Panc1 (cell line): ENCODE results near the gene HDAC6. TPM values are rescaled to one million over a fixed set of nuclear protein-coding genes. Genes with fewer than 3 reads are reported as not detected.

Source experiments
- ATAC-seq: fragments of 200-7000 bp; cut with Tn5 transposase; 2 replicates; pipeline ENCODE4 v1.9.1; 2020; ENCODE audit warnings: mild to moderate bottlenecking, moderate library complexity
- BruUV-seq: library from RNA; stranded (reverse); fragments of 400-500 nt; replicated peaks from 2 replicates; lab custom pipeline; 2021; lab: Mats Ljungman, UMichigan
- CTCF ChIA-PET: fragments of 300-600 bp; sonication (Branson Sonifier 250); formaldehyde crosslinking; loops from one replicate; lab custom pipeline; 2022; ENCODE audit warnings: antibody characterized with exemption; lab: Charles Lee
- POLR2A ChIA-PET: fragments of 300-600 bp; sonication (Branson Sonifier 250); formaldehyde crosslinking; loops from one replicate; lab custom pipeline; 2022; ENCODE audit warnings: antibody characterized with exemption; lab: Charles Lee
- DNase-seq: peaks from one replicate; pipeline ENCODE4 v3.0.0-alpha.2; 2010; ENCODE audit warnings: low read depth, low spot score
- H3K27ac ChIP-seq: 2 replicates; pipeline ENCODE4 v1.5.1; 2011; ENCODE audit warnings: mild to moderate bottlenecking, low read length, inconsistent platforms
- H3K27me3 ChIP-seq: fragments of 200-500 bp; sonication (Bioruptor generic); 2 replicates; pipeline ENCODE4 v1.6.0; 2014; ENCODE audit warnings: low read length, inconsistent platforms; ENCODE audit not compliant: control insufficient read depth, insufficient read depth
- H3K36me3 ChIP-seq: fragments of 200-500 bp; sonication (Bioruptor generic); 2 replicates; pipeline ENCODE4 v1.5.1; 2014; ENCODE audit warnings: inconsistent platforms, mild to moderate bottlenecking, low read length, moderate library complexity; ENCODE audit not compliant: control insufficient read depth, insufficient read depth
- H3K4me1 ChIP-seq: 2 replicates; pipeline ENCODE4 v1.5.1; 2011; ENCODE audit warnings: inconsistent platforms, mild to moderate bottlenecking, low read length, moderate library complexity; ENCODE audit not compliant: control insufficient read depth, insufficient read depth
- H3K4me3 ChIP-seq, 2 experiments: 2 replicates each; pipeline ENCODE4 v1.5.1; 2011 to 2012; ENCODE audit warnings: low read depth in 2 of 2, low read length in 2 of 2, mild to moderate bottlenecking in 2 of 2, inconsistent platforms in 1 of 2, moderate library complexity in 1 of 2
- H3K9me3 ChIP-seq: fragments of 200-500 bp; sonication (Bioruptor generic); 2 replicates; pipeline ENCODE4 v1.5.1; 2014; ENCODE audit warnings: low read depth, mild to moderate bottlenecking, inconsistent platforms, low read length, moderate library complexity; ENCODE audit not compliant: control insufficient read depth, insufficient read depth
- POLR2AphosphoS5 ChIP-seq: IDR thresholded peaks from 2 replicates; pipeline ENCODE4 v1.6.1; 2012; ENCODE audit warnings: mild to moderate bottlenecking, low read depth, low read length, moderate library complexity
- SIN3A ChIP-seq: IDR thresholded peaks from 2 replicates; pipeline ENCODE4 v1.6.1; 2012; ENCODE audit warnings: low read depth, mild to moderate bottlenecking, low read length, moderate library complexity, borderline replicate concordance; ENCODE audit not compliant: insufficient read depth
- TCF7L2 ChIP-seq: IDR thresholded peaks from 2 replicates; pipeline ENCODE4 v1.6.1; 2011; ENCODE audit warnings: mild to moderate bottlenecking, low read depth, low read length, inconsistent platforms
- in situ Hi-C: cut with HindIII; loops from 2 replicates; pipeline ENCODE4 v1.10.0; 2016; ENCODE audit warnings: low sequenced_read_pairs, low pct_unique_long_range_greater_than_20kb
- intact Hi-C: fragments of 100-400 bp; cut with micrococcal nuclease; formaldehyde crosslinking; loops from one replicate; pipeline ENCODE4 v1.10.0; 2022; ENCODE audit not compliant: unreplicated experiment
- total RNA-seq: library from RNA; stranded (reverse); gene quantifications from one replicate; pipeline ENCODE4 v1.2.1, GENCODE V29; 2021; ENCODE audit not compliant: unreplicated experiment
- TF ChIP-seq, protein P1 (sequence below): fragments of 450-650 bp; IDR thresholded peaks from 2 replicates; pipeline ENCODE4 v1.5.1; 2017; ENCODE audit warnings: mild to moderate bottlenecking
- TF ChIP-seq, protein P2 (sequence below), 2 experiments: IDR thresholded peaks; 2 replicates each; pipeline ENCODE4 v1.6.1; 2011 to 2012; ENCODE audit warnings: low read depth in 2 of 2, control low read depth in 1 of 2, low read length in 1 of 2, mild to moderate bottlenecking in 1 of 2, moderate library complexity in 1 of 2; ENCODE audit not compliant: insufficient read depth in 1 of 2

The HDAC6 gene
- total RNA-seq, 1 experiment from 2014 or later: 97.1 TPM

DNA sequence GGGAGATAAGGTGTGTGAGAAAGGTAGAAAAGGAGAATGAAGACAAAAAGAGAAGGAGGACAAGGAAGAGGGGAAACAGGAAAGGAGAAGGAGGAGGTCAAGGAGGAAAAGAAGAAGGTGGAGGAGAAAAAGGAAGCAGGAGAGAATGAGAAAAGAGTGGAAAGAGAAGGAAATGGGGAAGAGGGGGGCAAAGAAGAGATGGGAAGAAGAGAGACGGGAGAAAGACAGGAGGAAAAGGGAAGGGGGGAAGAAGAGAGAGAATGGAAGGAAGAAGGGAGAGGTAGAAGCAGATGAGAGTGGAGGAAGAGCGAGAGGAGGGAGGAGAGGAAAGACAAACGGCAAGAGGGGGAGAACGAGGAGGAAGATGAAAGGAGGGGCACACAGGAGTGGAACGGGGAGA, 11.4 kb upstream of the HDAC6 start:
- ATAC-seq: no peak
- Histone ChIP-seq H3K4me3 (no peak overlapping the region), H3K36me3 (no peaks in the 10 kb centered on the region), H3K27ac (no peak overlapping the region), H3K9me3 (no peaks in the 10 kb centered on the region), H3K27me3 (no peaks in the 10 kb centered on the region), H3K4me1 (0 out of 2 replicates have a peak, but pooled peaks cover 4% of the 10 kb centered on the region)
- ChIA-PET CTCF (no interaction called here), POLR2A (no interaction called here)
- no TSS peak for BruUV-seq
- intact Hi-C loops (no loop called here), in situ Hi-C loops (no loop called here)
- TF ChIP-seq TCF7L2 (no peak), SIN3A (no peak), POLR2AphosphoS5 (no peak)
- TF ChIP-seq, protein P1, sequence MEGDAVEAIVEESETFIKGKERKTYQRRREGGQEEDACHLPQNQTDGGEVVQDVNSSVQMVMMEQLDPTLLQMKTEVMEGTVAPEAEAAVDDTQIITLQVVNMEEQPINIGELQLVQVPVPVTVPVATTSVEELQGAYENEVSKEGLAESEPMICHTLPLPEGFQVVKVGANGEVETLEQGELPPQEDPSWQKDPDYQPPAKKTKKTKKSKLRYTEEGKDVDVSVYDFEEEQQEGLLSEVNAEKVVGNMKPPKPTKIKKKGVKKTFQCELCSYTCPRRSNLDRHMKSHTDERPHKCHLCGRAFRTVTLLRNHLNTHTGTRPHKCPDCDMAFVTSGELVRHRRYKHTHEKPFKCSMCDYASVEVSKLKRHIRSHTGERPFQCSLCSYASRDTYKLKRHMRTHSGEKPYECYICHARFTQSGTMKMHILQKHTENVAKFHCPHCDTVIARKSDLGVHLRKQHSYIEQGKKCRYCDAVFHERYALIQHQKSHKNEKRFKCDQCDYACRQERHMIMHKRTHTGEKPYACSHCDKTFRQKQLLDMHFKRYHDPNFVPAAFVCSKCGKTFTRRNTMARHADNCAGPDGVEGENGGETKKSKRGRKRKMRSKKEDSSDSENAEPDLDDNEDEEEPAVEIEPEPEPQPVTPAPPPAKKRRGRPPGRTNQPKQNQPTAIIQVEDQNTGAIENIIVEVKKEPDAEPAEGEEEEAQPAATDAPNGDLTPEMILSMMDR: no peak
- TF ChIP-seq, protein P2, sequence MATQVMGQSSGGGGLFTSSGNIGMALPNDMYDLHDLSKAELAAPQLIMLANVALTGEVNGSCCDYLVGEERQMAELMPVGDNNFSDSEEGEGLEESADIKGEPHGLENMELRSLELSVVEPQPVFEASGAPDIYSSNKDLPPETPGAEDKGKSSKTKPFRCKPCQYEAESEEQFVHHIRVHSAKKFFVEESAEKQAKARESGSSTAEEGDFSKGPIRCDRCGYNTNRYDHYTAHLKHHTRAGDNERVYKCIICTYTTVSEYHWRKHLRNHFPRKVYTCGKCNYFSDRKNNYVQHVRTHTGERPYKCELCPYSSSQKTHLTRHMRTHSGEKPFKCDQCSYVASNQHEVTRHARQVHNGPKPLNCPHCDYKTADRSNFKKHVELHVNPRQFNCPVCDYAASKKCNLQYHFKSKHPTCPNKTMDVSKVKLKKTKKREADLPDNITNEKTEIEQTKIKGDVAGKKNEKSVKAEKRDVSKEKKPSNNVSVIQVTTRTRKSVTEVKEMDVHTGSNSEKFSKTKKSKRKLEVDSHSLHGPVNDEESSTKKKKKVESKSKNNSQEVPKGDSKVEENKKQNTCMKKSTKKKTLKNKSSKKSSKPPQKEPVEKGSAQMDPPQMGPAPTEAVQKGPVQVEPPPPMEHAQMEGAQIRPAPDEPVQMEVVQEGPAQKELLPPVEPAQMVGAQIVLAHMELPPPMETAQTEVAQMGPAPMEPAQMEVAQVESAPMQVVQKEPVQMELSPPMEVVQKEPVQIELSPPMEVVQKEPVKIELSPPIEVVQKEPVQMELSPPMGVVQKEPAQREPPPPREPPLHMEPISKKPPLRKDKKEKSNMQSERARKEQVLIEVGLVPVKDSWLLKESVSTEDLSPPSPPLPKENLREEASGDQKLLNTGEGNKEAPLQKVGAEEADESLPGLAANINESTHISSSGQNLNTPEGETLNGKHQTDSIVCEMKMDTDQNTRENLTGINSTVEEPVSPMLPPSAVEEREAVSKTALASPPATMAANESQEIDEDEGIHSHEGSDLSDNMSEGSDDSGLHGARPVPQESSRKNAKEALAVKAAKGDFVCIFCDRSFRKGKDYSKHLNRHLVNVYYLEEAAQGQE (IDR thresholded peaks at IDR 0.05; ENCODE audit: insufficient read depth in 1 of 2, low read depth in 2 of 2, low read length in 1 of 2): no peak
- no peak for DNase-seq

DNA sequence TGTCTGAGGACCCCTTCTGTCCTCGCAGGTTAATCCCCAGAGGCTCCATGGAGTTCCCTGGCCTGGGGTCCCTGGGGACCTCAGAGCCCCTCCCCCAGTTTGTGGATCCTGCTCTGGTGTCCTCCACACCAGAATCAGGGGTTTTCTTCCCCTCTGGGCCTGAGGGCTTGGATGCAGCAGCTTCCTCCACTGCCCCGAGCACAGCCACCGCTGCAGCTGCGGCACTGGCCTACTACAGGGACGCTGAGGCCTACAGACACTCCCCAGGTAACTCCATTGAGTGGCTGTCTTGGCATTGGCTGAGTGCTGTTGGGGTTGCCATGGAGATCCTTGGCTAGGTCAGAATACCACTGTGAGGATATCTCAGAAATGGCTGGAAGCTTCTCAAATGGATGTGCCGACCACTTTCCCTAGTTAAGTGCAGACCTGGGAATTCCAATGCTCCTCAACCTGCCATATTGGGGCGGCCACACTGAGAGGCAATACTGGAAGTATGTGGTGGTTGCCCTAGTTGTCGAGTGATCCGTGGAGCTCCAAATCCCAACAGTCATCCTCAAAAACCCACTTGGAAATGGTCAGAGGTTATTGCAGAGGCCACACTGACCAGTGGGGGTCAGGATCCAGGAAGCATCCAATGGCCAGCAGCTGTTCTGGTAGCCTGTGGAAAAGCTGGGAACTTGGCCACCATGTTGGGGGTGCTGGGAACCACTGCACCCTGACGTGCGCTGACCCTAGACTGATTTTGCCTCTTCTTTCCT, 10.6 kb upstream of the HDAC6 start:
- no peak for ATAC-seq
- no TSS peak for BruUV-seq
- in situ Hi-C loops (no loop called here), intact Hi-C loops (no loop called here)
- ChIA-PET POLR2A (no interaction called here), CTCF (interaction anchor here (0.6 kb wide), 1 partner anchor 155 kb away, joined by 4 read pairs; no protein-coding TSS in a partner anchor)
- DNase-seq: no peak
- no peak for TF ChIP-seq POLR2AphosphoS5
- TF ChIP-seq, protein P1: no peak
- no peak for TF ChIP-seq TCF7L2
- TF ChIP-seq SIN3A: no peak
- H3K27ac ChIP-seq: no peak overlapping the region
- H3K4me3 ChIP-seq: no peak overlapping the region
- no peaks in the 10 kb centered on the region for H3K36me3 ChIP-seq
- no peaks in the 10 kb centered on the region for H3K27me3 ChIP-seq
- 0 out of 2 replicates have a peak, but pooled peaks cover 4% of the 10 kb centered on the region for H3K4me1 ChIP-seq
- no peaks in the 10 kb centered on the region for H3K9me3 ChIP-seq
